ENCODE results near the gene AP4M1. TPM values are rescaled to one million over a fixed set of nuclear protein-coding genes. Genes with fewer than 3 reads are reported as not detected.

The AP4M1 gene
- total and polyA plus RNA-seq, 4 donors = 3.3 to 5.5 (median 4.8) TPM

- H3K9me3 ChIP-seq (ENCODE audit: control insufficient read depth in 4 of 4, low read length in 3 of 4) = no peaks in the 10 kb centered on the region
- H3K27ac ChIP-seq (ENCODE audit: low read depth in 1 of 2, low read length in 2 of 2) = peak overlapping the region in 1 of 2 donors; percentile 94
- WGBS = 33% methylated on average over 7 of the region's 7 CpGs
- H3K27me3 ChIP-seq (ENCODE audit: control insufficient read depth in 4 of 4, insufficient read depth in 4 of 4, low read length in 3 of 4) = no peaks in the 10 kb centered on the region
- no peak for DNase-seq (ENCODE audit: low spot score)
- H3K4me3 ChIP-seq (ENCODE audit: low read depth in 1 of 3, low read length in 3 of 3) = peak overlapping the region; percentile 80 to 94 (median 91)
- TF ChIP-seq HNF4G (IDR thresholded peaks at IDR 0.05) (no peak), HNF4A (conservative IDR thresholded peaks at IDR 0.05) (no peak), RXRA (IDR thresholded peaks at IDR 0.05) (no peak)
- TF ChIP-seq, protein P1, sequence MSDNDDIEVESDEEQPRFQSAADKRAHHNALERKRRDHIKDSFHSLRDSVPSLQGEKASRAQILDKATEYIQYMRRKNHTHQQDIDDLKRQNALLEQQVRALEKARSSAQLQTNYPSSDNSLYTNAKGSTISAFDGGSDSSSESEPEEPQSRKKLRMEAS (IDR thresholded peaks at IDR 0.05) = no peak
- peaks cover 16 to 44% (median 27%) of the 10 kb centered on the region in 4 donors for H3K36me3 ChIP-seq (ENCODE audit: control insufficient read depth in 4 of 4, insufficient read depth in 3 of 4, low read depth in 1 of 4, low read length in 3 of 4)
- peak overlapping the region; percentile 75 to 80 for H3K9ac ChIP-seq (ENCODE audit: low read depth in 1 of 2, low read length in 2 of 2)
- peaks cover 9 to 24% (median 13%) of the 10 kb centered on the region in 4 donors for H3K4me1 ChIP-seq (ENCODE audit: control insufficient read depth in 4 of 4, insufficient read depth in 4 of 4, low read length in 3 of 4)
These were observed 11.8 kb upstream of the AP4M1 start for GRCh38 chr7:100089458-100090196.

GRCh38 chr7:100090527-100091410 lies 10.7 kb upstream of the AP4M1 start:
- Histone ChIP-seq H3K9ac (ENCODE audit: low read depth in 1 of 2, low read length in 2 of 2) (no peak overlapping the region), H3K4me1 (ENCODE audit: control insufficient read depth in 4 of 4, insufficient read depth in 4 of 4, low read length in 3 of 4) (peaks cover 9 to 24% (median 13%) of the 10 kb centered on the region in 4 donors), H3K9me3 (ENCODE audit: control insufficient read depth in 4 of 4, low read length in 3 of 4) (no peaks in the 10 kb centered on the region), H3K27ac (ENCODE audit: low read depth in 1 of 2, low read length in 2 of 2) (no peak overlapping the region), H3K36me3 (ENCODE audit: control insufficient read depth in 4 of 4, insufficient read depth in 3 of 4, low read depth in 1 of 4, low read length in 3 of 4) (peaks cover 20 to 55% (median 35%) of the 10 kb centered on the region in 4 donors), H3K27me3 (ENCODE audit: control insufficient read depth in 4 of 4, insufficient read depth in 4 of 4, low read length in 3 of 4) (no peaks in the 10 kb centered on the region), H3K4me3 (ENCODE audit: low read depth in 1 of 3, low read length in 3 of 3) (no peak overlapping the region)
- WGBS = 93% methylated on average over 14 of the region's 14 CpGs
- TF ChIP-seq, protein P2, sequence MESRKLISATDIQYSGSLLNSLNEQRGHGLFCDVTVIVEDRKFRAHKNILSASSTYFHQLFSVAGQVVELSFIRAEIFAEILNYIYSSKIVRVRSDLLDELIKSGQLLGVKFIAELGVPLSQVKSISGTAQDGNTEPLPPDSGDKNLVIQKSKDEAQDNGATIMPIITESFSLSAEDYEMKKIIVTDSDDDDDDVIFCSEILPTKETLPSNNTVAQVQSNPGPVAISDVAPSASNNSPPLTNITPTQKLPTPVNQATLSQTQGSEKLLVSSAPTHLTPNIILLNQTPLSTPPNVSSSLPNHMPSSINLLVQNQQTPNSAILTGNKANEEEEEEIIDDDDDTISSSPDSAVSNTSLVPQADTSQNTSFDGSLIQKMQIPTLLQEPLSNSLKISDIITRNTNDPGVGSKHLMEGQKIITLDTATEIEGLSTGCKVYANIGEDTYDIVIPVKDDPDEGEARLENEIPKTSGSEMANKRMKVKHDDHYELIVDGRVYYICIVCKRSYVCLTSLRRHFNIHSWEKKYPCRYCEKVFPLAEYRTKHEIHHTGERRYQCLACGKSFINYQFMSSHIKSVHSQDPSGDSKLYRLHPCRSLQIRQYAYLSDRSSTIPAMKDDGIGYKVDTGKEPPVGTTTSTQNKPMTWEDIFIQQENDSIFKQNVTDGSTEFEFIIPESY (IDR thresholded peaks at IDR 0.05) = no peak
- no peak for TF ChIP-seq EGR1 (IDR thresholded peaks at IDR 0.05; ENCODE audit: low read depth in 2 of 2)
- TF ChIP-seq, protein P3, sequence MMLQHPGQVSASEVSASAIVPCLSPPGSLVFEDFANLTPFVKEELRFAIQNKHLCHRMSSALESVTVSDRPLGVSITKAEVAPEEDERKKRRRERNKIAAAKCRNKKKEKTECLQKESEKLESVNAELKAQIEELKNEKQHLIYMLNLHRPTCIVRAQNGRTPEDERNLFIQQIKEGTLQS (IDR thresholded peaks at IDR 0.05) = no peak
- no peak for TF ChIP-seq RXRA (IDR thresholded peaks at IDR 0.05)
- TF ChIP-seq CTCF (IDR thresholded peaks at IDR 0.05; ENCODE audit: low read depth, low read length, missing input control) = no peak
- TF ChIP-seq YY1 (IDR thresholded peaks at IDR 0.05) = no peak
- no peak for DNase-seq (ENCODE audit: low spot score)
